ENCODE results near the gene RIMS4. TPM values are rescaled to one million over a fixed set of nuclear protein-coding genes. Genes with fewer than 3 reads are reported as not detected.

RIMS4 gene
- total and polyA plus RNA-seq, 3 donors from 2014 or later = 29.7 to 72.1 (median 32.1) TPM

DNA sequence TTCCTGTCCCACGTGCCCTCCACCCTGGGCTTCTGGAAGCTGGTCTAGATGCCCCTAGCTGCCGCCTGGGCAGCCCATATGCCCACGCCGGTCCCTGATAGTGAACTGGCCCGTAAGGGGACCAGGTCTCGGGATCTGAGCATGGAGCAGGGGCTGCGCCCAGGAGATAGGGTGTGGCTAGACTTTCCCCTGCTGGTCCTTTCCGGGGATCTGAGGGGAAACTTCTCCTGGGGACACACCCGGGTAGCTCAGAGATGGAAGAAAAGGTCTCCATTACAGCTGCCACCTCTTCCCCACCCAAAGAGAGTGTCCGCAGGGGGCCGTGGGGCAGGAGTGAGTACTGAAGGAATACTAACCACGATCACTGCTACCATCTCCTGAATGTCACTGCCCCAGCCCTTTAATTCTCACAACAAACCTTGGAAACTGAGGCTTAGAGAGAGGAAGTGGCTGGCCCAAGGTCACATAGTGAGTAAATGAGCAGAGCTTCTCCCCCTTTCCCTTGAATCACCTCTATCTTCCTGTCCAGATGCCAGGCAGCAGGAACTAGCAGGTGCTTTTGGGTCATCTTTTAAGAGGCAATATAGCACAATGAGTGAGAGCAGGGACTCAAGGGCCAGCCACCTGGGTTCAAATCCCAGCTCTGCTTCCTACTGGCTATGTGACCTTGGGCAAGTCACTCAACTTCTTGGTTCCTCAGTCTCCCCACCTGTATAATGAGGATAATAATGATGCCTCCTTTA, 107.0 kb downstream of the RIMS4 start:
- H3K4me1 ChIP-seq = peaks cover 24% of the 10 kb centered on the region
- H3K36me3 ChIP-seq (ENCODE audit: low read depth, missing control alignments) = no peaks in the 10 kb centered on the region
- no peak overlapping the region for H3K4me3 ChIP-seq
- no peak for DNase-seq
- H3K27me3 ChIP-seq = no peaks in the 10 kb centered on the region
- intact Hi-C loops (cut with DNase I; ENCODE audit: low total_unique reads) = no loop called here
- peak overlapping the region; percentile 47 to 78 for H3K27ac ChIP-seq
- 64 to 76% methylated on average over 5 to 12 of the region's 12 CpGs for WGBS, 2 donors
- no peaks in the 10 kb centered on the region for H3K9me3 ChIP-seq
- TF ChIP-seq POLR2A (IDR thresholded peaks at IDR 0.05) = no peak
- TF ChIP-seq, protein P1, sequence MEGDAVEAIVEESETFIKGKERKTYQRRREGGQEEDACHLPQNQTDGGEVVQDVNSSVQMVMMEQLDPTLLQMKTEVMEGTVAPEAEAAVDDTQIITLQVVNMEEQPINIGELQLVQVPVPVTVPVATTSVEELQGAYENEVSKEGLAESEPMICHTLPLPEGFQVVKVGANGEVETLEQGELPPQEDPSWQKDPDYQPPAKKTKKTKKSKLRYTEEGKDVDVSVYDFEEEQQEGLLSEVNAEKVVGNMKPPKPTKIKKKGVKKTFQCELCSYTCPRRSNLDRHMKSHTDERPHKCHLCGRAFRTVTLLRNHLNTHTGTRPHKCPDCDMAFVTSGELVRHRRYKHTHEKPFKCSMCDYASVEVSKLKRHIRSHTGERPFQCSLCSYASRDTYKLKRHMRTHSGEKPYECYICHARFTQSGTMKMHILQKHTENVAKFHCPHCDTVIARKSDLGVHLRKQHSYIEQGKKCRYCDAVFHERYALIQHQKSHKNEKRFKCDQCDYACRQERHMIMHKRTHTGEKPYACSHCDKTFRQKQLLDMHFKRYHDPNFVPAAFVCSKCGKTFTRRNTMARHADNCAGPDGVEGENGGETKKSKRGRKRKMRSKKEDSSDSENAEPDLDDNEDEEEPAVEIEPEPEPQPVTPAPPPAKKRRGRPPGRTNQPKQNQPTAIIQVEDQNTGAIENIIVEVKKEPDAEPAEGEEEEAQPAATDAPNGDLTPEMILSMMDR (IDR thresholded peaks at IDR 0.05) = no peak

DNA sequence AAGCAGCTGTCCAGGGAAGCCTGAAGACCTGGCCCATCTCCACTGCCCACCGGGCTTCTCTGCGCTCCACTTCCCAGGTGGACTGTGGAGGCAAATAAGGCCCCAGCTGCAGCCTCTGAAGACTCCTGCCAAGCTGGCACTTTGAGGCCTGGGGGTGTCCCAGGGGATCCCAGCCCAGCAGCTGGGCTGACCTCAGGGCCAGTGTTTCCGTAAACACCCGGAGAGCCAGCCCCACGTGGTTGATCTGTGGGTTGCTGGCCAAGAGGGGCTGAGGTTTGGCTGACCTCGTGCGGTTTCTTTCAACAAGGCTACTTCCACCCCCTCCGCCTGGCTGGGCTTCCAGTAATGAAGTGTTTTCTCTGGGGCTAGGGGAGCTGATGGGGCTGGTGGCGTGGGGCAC, 107.6 kb downstream of the RIMS4 start:
- 26 to 47% methylated on average over 2 to 9 of the region's 9 CpGs for whole genome bisulfite sequencing, 2 donors
- Histone ChIP-seq H3K36me3 (ENCODE audit: low read depth, missing control alignments) (no peaks in the 10 kb centered on the region), H3K4me1 (peaks cover 24% of the 10 kb centered on the region), H3K27me3 (no peaks in the 10 kb centered on the region), H3K27ac (peak overlapping the region; percentile 47 to 78), H3K4me3 (no peak overlapping the region), H3K9me3 (no peaks in the 10 kb centered on the region)
- intact Hi-C loops (cut with DNase I; ENCODE audit: low total_unique reads) = no loop called here
- DNase-seq = peak; percentile 82
- TF ChIP-seq, protein P1 (IDR thresholded peaks at IDR 0.05) = no peak
- TF ChIP-seq POLR2A (IDR thresholded peaks at IDR 0.05) = no peak

DNA sequence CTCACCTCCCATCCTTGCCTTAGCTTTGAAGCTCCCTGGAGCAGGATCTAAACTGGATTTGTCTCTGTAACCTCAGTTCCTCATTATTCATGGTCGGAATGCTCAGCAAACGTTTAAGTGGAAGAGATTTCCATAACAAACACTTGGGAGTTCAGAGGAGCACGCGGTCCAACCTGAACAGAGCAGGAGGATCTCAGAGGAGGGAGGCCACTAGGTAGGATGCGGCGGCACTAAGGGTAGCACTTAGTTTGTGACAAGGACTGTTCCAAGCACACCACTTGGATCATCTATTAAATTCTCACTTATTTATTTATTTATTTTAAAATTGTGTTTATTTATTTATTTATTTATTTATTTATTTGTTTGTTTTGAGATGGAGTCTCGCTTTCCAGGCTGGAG, 108.5 kb downstream of the RIMS4 start:
- H3K4me1 ChIP-seq = peaks cover 24% of the 10 kb centered on the region
- H3K27ac ChIP-seq = peak overlapping the region in 1 of 2 donors; percentile 78
- no peak for DNase-seq
- no peaks in the 10 kb centered on the region for H3K9me3 ChIP-seq
- no peaks in the 10 kb centered on the region for H3K36me3 ChIP-seq (ENCODE audit: low read depth, missing control alignments)
- 83 to 84% methylated on average over 7 of the region's 7 CpGs for WGBS, 2 donors
- TF ChIP-seq POLR2A (IDR thresholded peaks at IDR 0.05) = no peak
- TF ChIP-seq, protein P1 (IDR thresholded peaks at IDR 0.05) = no peak
- intact Hi-C loops (cut with DNase I; ENCODE audit: low total_unique reads) = no loop called here
- no peak overlapping the region for H3K4me3 ChIP-seq
- H3K27me3 ChIP-seq = no peaks in the 10 kb centered on the region

Other genes with a start within 250 kb of the RIMS4 start
- gene PKIG, start 228.0 kb downstream of the RIMS4 start, total RNA-seq = 10 to 100 TPM; 66.6 to 70.4 TPM
- gene PKIG, start 228.0 kb downstream of the RIMS4 start, polyA plus RNA-seq (ENCODE audit: insufficient read depth, low read depth, low replicate concordance) = 180 TPM
- gene ADA, start 158.8 kb downstream of the RIMS4 start, total RNA-seq = 10 to 100 TPM; 10.0 to 11.2 TPM
- gene ADA, start 158.8 kb downstream of the RIMS4 start, polyA plus RNA-seq (ENCODE audit: insufficient read depth, low read depth, low replicate concordance) = 8.2 TPM
- gene CCN5, start 95.2 kb downstream of the RIMS4 start, total RNA-seq = 100 to 1,000 TPM in 1 of 2 donors, 10 to 100 TPM in 1; 37.0 to 152 TPM
- gene CCN5, start 95.2 kb downstream of the RIMS4 start, polyA plus RNA-seq (ENCODE audit: insufficient read depth, low read depth, low replicate concordance) = 52.0 TPM
- 10 to 100 TPM; 16.9 to 23.4 TPM for gene KCNK15, start 64.7 kb downstream of the RIMS4 start, total RNA-seq
- 4.4 TPM for gene KCNK15, start 64.7 kb downstream of the RIMS4 start, polyA plus RNA-seq (ENCODE audit: insufficient read depth, low read depth, low replicate concordance)
- 100 to 1,000 TPM; 106 to 127 TPM for gene YWHAB, start 75.2 kb upstream of the RIMS4 start, total RNA-seq
- gene YWHAB, start 75.2 kb upstream of the RIMS4 start, polyA plus RNA-seq (ENCODE audit: insufficient read depth, low read depth, low replicate concordance) = 125 TPM
- gene PABPC1L, start 99.5 kb upstream of the RIMS4 start, total RNA-seq = 10 to 100 TPM; 59.2 to 71.7 TPM
- gene PABPC1L, start 99.5 kb upstream of the RIMS4 start, polyA plus RNA-seq (ENCODE audit: insufficient read depth, low read depth, low replicate concordance) = 27.9 TPM
- gene TOMM34, start 149.9 kb upstream of the RIMS4 start, total RNA-seq = 100 to 1,000 TPM; 212 to 246 TPM
- gene TOMM34, start 149.9 kb upstream of the RIMS4 start, polyA plus RNA-seq (ENCODE audit: insufficient read depth, low read depth, low replicate concordance) = 263 TPM
- gene STK4, start 156.0 kb upstream of the RIMS4 start, total RNA-seq = 10 to 100 TPM; 39.6 to 42.7 TPM
- 24.9 TPM for gene STK4, start 156.0 kb upstream of the RIMS4 start, polyA plus RNA-seq (ENCODE audit: insufficient read depth, low read depth, low replicate concordance)

Data from testis (tissue), 3 donors.